Neutrophil (primary cell): ENCODE results near the gene CALM1.

Experiments used
- H3K27ac ChIP-seq: fragments of 200-600 bp; sonication (generic); 2 replicates; pipeline ENCODE4 v1.5.1; 2016; ENCODE audit warnings: mild to moderate bottlenecking, moderate library complexity
- H3K27me3 ChIP-seq: fragments of 200-600 bp; sonication (generic); 2 replicates; pipeline ENCODE4 v1.6.0; 2016; ENCODE audit warnings: mild to moderate bottlenecking
- H3K36me3 ChIP-seq: fragments of 200-600 bp; sonication (generic); 2 replicates; pipeline ENCODE4 v1.5.1; 2017
- H3K4me1 ChIP-seq, 2 experiments: fragments of 200-600 bp in 1 of 2; sonication (generic) in 1 of 2; 1 replicate in 1 of 2; 2 replicates in 1 of 2; pipeline versions ENCODE4 v1.5.1 to v1.6.1; 2013 to 2016; ENCODE audit warnings: low read depth in 1 of 2, low read length in 1 of 2, mild to moderate bottlenecking in 1 of 2, moderate library complexity in 1 of 2; ENCODE audit not compliant: control insufficient read depth in 1 of 2, insufficient read depth in 1 of 2
- H3K4me3 ChIP-seq, 2 experiments: fragments of 200-600 bp in 1 of 2; sonication (generic) in 1 of 2; 1 replicate in 1 of 2; 2 replicates in 1 of 2; pipeline ENCODE4 v1.5.1; 2013 to 2016; ENCODE audit warnings: low read depth in 1 of 2, low read length in 1 of 2, mild to moderate bottlenecking in 1 of 2, moderate library complexity in 1 of 2
- H3K9me3 ChIP-seq: fragments of 200-600 bp; sonication (generic); 2 replicates; pipeline ENCODE4 v1.5.1; 2016
- CTCF ChIP-seq: fragments of 200-600 bp; sonication (generic); IDR thresholded peaks from 2 replicates; pipeline ENCODE4 v1.5.1; 2016; ENCODE audit warnings: antibody characterized with exemption

Gene CALM1

GRCh38 chr14:90356925-90357324, 39.9 kb upstream of the CALM1 start:
- no peaks in the 10 kb centered on the region for H3K9me3 ChIP-seq
- no peak for TF ChIP-seq CTCF
- peaks cover 36% of the 10 kb centered on the region for H3K27me3 ChIP-seq
- H3K4me1 ChIP-seq = no peaks in the 10 kb centered on the region
- H3K4me3 ChIP-seq = no peak overlapping the region
- H3K36me3 ChIP-seq = no peaks in the 10 kb centered on the region
- H3K27ac ChIP-seq = no peak overlapping the region

GRCh38 chr14:90358359-90358758, 38.5 kb upstream of the CALM1 start:
- no peaks in the 10 kb centered on the region for H3K9me3 ChIP-seq
- no peak for TF ChIP-seq CTCF
- no peaks in the 10 kb centered on the region for H3K4me1 ChIP-seq
- H3K27me3 ChIP-seq = peaks cover 36% of the 10 kb centered on the region
- no peak overlapping the region for H3K27ac ChIP-seq
- H3K36me3 ChIP-seq = no peaks in the 10 kb centered on the region
- no peak overlapping the region for H3K4me3 ChIP-seq

GRCh38 chr14:90361865-90362557, 34.8 kb upstream of the CALM1 start:
- no peak overlapping the region for H3K4me3 ChIP-seq
- H3K4me1 ChIP-seq = no peaks in the 10 kb centered on the region
- no peaks in the 10 kb centered on the region for H3K36me3 ChIP-seq
- H3K9me3 ChIP-seq = no peaks in the 10 kb centered on the region
- H3K27me3 ChIP-seq = peaks cover 28% of the 10 kb centered on the region
- no peak overlapping the region for H3K27ac ChIP-seq
- TF ChIP-seq CTCF = no peak

GRCh38 chr14:90362558-90362896, 34.3 kb upstream of the CALM1 start:
- H3K4me3 ChIP-seq = no peak overlapping the region
- no peak overlapping the region for H3K27ac ChIP-seq
- H3K36me3 ChIP-seq = no peaks in the 10 kb centered on the region
- H3K27me3 ChIP-seq = peaks cover 23% of the 10 kb centered on the region
- no peaks in the 10 kb centered on the region for H3K9me3 ChIP-seq
- TF ChIP-seq CTCF = no peak
- H3K4me1 ChIP-seq = no peaks in the 10 kb centered on the region

- TF ChIP-seq CTCF = no peak
- no peaks in the 10 kb centered on the region for H3K36me3 ChIP-seq
- no peaks in the 10 kb centered on the region for H3K9me3 ChIP-seq
- H3K4me1 ChIP-seq = no peaks in the 10 kb centered on the region
- no peak overlapping the region for H3K27ac ChIP-seq
- H3K4me3 ChIP-seq = no peak overlapping the region
- H3K27me3 ChIP-seq = peaks cover 14% of the 10 kb centered on the region
Measured at GRCh38 chr14:90368946-90369721, 27.7 kb upstream of the CALM1 start.
